Motor neuron (in vitro differentiated cells): ENCODE measurements around the gene TSPAN12. TPM values are rescaled to one million over a fixed set of nuclear protein-coding genes. Genes with fewer than 3 reads are reported as not detected.
"Not testable (repeated sequence)": the region's sequence is repeated elsewhere in the genome, so short reads cannot be mapped to it uniquely, and the experiment has no call there.

Experiments
- ATAC-seq, 8 experiments: fragments of 200-7000 bp; cut with Tn5 transposase; replicated peaks in 6 of 8; 2 replicates each; pipeline ENCODE4 v1.8.0; 2021; ENCODE audit warnings: mild to moderate bottlenecking in 8 of 8, moderate library complexity in 8 of 8
- H3K27ac ChIP-seq, 2 donors: fragments of 250-450 bp; sonication (Bioruptor Pico); 2 replicates each; pipeline ENCODE4 v1.9.0; 2021; ENCODE audit warnings: antibody characterized with exemption in 2 of 2, mild to moderate bottlenecking in 2 of 2, moderate library complexity in 1 of 2
- H3K4me1 ChIP-seq, 2 donors: fragments of 250-450 bp; sonication (Bioruptor Pico); replicated peaks in 1 of 2; 2 replicates each; pipeline ENCODE4 v1.6.1; 2021; ENCODE audit warnings: antibody characterized with exemption in 2 of 2, mild to moderate bottlenecking in 2 of 2, moderate library complexity in 1 of 2
- H3K4me3 ChIP-seq, 5 donors: fragments of 250-450 bp; sonication (Bioruptor Pico); 2 replicates each; pipeline ENCODE4 v1.9.0; 2021; ENCODE audit warnings: antibody characterized with exemption in 5 of 5, mild to moderate bottlenecking in 5 of 5, moderate library complexity in 4 of 5
- WGBS, 10 experiments: fragments of 450-650 bp; shearing (Covaris generic); methylation state at CpG; one replicate each; pipeline ENCODE4 v1.0.0; 2022; 5-methylcytosine and 5-hydroxymethylcytosine counted together
- in situ Hi-C, 9 experiments: fragments of 400-800 bp; cut with MboI; loops; one replicate each; pipeline ENCODE4 v1.15.0; 2021; ENCODE audit warnings: low sequenced_read_pairs in 9 of 9, low pct_unique_long_range_greater_than_20kb in 2 of 9; ENCODE audit not compliant: unreplicated experiment in 9 of 9
- total RNA-seq, 8 experiments: library from RNA; unstranded; fragments of 300-600 nt; gene quantifications; 2 replicates each; pipeline versions ENCODE4 v1.2.3 to v1.2.4, GENCODE V29; 2022

TSPAN12 gene
- total RNA-seq: 10 to 100 TPM in 1 of 8 experiments, 1 to 10 TPM in 7; 1.3 to 13.2 (median 4.9) TPM

- peak; percentile 88 to 94 (median 90) for ATAC-seq
- 0 to 20% (median 8%) methylated on average over 1 to 4 of the region's 71 CpGs; no CpG with 5 or more reads in 2 of the 10 experiments for WGBS, 10 experiments
- in situ Hi-C loops: no loop called here
Observed at GRCh38 chr7:120857588-120858573, at the start of gene TSPAN12. Gene TSPAN12, minus strand, starts transcription at chr7:120858144. Its CDS starts 1,381 bp downstream, at chr7:120856763.

GRCh38 chr7:120898715-120899499, 41.0 kb upstream of the TSPAN12 start:
- no peak overlapping the region for H3K27ac ChIP-seq
- 11 to 96% (median 78%) methylated on average over 2 to 4 of the region's 4 CpGs for WGBS, 10 experiments

More at GRCh38 chr7:120857588-120858573, at the start of gene TSPAN12:
- Histone ChIP-seq H3K4me1 (peaks cover 0 to 3% of the 10 kb centered on the region in 2 donors), H3K4me3 (peak within 1 kb of the TSS; percentile 61 to 78 (median 75)), H3K27ac (peak within 1 kb of the TSS; percentile 48 to 87)

GRCh38 chr7:120895253-120895652, 37.3 kb upstream of the TSPAN12 start:
- in situ Hi-C loops, H3K27ac ChIP-seq, H3K4me1 ChIP-seq, H3K4me3 ChIP-seq, ATAC-seq: not testable (repeated sequence)
- WGBS, 10 experiments: 14 to 100% (median 82%) methylated on average over 1 to 3 of the region's 3 CpGs; no CpG with 5 or more reads in 2 of the 10 experiments

More at GRCh38 chr7:120898715-120899499, 41.0 kb upstream of the TSPAN12 start:
- Histone ChIP-seq H3K4me3 (no peak overlapping the region), H3K4me1 (no peaks in the 10 kb centered on the region)
- in situ Hi-C loops: no loop called here
- no peak for ATAC-seq

- 33 to 100% (median 83%) methylated on average over 1 to 3 of the region's 4 CpGs; no CpG with 5 or more reads in 5 of the 10 experiments for WGBS, 10 experiments
- H3K4me3 ChIP-seq, ATAC-seq, H3K27ac ChIP-seq, in situ Hi-C loops, H3K4me1 ChIP-seq: not testable (repeated sequence)
Observed at GRCh38 chr7:120885602-120886001, 27.7 kb upstream of the TSPAN12 start.

- H3K4me3 ChIP-seq: no peak overlapping the region
- H3K4me1 ChIP-seq: peaks cover 6 to 8% of the 10 kb centered on the region in 2 donors
- no peak for ATAC-seq
- in situ Hi-C loops: no loop called here
- H3K27ac ChIP-seq: no peak overlapping the region
- WGBS, 10 experiments: 6 to 100% (median 92%) methylated on average over 1 to 4 of the region's 4 CpGs; no CpG with 5 or more reads in 4 of the 10 experiments
Observed at GRCh38 chr7:120877701-120878100, 19.8 kb upstream of the TSPAN12 start.

GRCh38 chr7:120876922-120877321, 19.0 kb upstream of the TSPAN12 start:
- in situ Hi-C loops: no loop called here
- peaks cover 6 to 8% of the 10 kb centered on the region in 2 donors for H3K4me1 ChIP-seq
- ATAC-seq: no peak
- H3K27ac ChIP-seq: no peak overlapping the region
- no peak overlapping the region for H3K4me3 ChIP-seq
- WGBS, 10 experiments: 0 to 100% (median 92%) methylated on average over 1 to 2 of the region's 2 CpGs

- WGBS, 10 experiments: 19 to 100% (median 67%) methylated on average over 1 to 3 of the region's 3 CpGs; no CpG with 5 or more reads in 1 of the 10 experiments
- Histone ChIP-seq H3K27ac (no peak overlapping the region), H3K4me1 (peaks cover 6 to 8% of the 10 kb centered on the region in 2 donors), H3K4me3 (no peak overlapping the region)
- ATAC-seq: no peak
- in situ Hi-C loops: no loop called here
Observed at GRCh38 chr7:120874722-120875121, 16.8 kb upstream of the TSPAN12 start.

GRCh38 chr7:120874016-120874415, 16.1 kb upstream of the TSPAN12 start:
- no peak overlapping the region for H3K4me3 ChIP-seq
- in situ Hi-C loops: no loop called here
- WGBS, 10 experiments: 33 to 94% (median 62%) methylated on average over 1 of the region's 1 CpG; no CpG with 5 or more reads in 2 of the 10 experiments
- ATAC-seq: no peak
- peaks cover 6 to 8% of the 10 kb centered on the region in 2 donors for H3K4me1 ChIP-seq
- no peak overlapping the region for H3K27ac ChIP-seq

GRCh38 chr7:120873401-120873800, 15.5 kb upstream of the TSPAN12 start:
- ATAC-seq: peak in 2 of 8 experiments; percentile 54 to 73
- WGBS, 10 experiments: 16 to 78% (median 37%) methylated on average over 2 to 4 of the region's 4 CpGs

GRCh38 chr7:120869700-120870099, 11.8 kb upstream of the TSPAN12 start:
- in situ Hi-C loops: no loop called here
- WGBS, 10 experiments: 12 to 100% (median 69%) methylated on average over 1 to 2 of the region's 2 CpGs
- Histone ChIP-seq H3K4me1 (peaks cover 6 to 8% of the 10 kb centered on the region in 2 donors), H3K27ac (no peak overlapping the region), H3K4me3 (no peak overlapping the region)
- ATAC-seq: no peak

More at GRCh38 chr7:120873401-120873800, 15.5 kb upstream of the TSPAN12 start:
- Histone ChIP-seq H3K27ac (no peak overlapping the region), H3K4me3 (no peak overlapping the region), H3K4me1 (peaks cover 6 to 8% of the 10 kb centered on the region in 2 donors)
- in situ Hi-C loops: no loop called here

- in situ Hi-C loops: no loop called here
- Histone ChIP-seq H3K27ac (no peak overlapping the region), H3K4me3 (no peak overlapping the region), H3K4me1 (peaks cover 2 to 5% of the 10 kb centered on the region in 2 donors)
- 80 to 100% (median 92%) methylated on average over 1 of the region's 1 CpG; no CpG with 5 or more reads in 4 of the 10 experiments for WGBS, 10 experiments
- ATAC-seq: peak in 1 of 8 experiments; percentile 44
Observed at GRCh38 chr7:120867932-120868331, 10.0 kb upstream of the TSPAN12 start.

GRCh38 chr7:120865191-120865981, 7.4 kb upstream of the TSPAN12 start:
- in situ Hi-C loops: no loop called here
- Histone ChIP-seq H3K4me1 (peaks cover 0 to 5% of the 10 kb centered on the region in 2 donors), H3K4me3 (no peak overlapping the region), H3K27ac (no peak overlapping the region)
- ATAC-seq: no peak
- WGBS, 10 experiments: 43 to 100% (median 80%) methylated on average over 1 of the region's 1 CpG; no CpG with 5 or more reads in 5 of the 10 experiments
